A673 (cell line): ENCODE results near the gene SH3PXD2B. TPM values are rescaled to one million over a fixed set of nuclear protein-coding genes. Genes with fewer than 3 reads are reported as not detected.
"Not testable (repeated sequence)": the region's sequence is repeated elsewhere in the genome, so short reads cannot be mapped to it uniquely, and the experiment has no call there.

Experiments
- BruUV-seq: library from RNA; stranded (reverse); fragments of 400-500 nt; replicated peaks from 2 replicates; lab custom pipeline; 2021; lab: Mats Ljungman, UMichigan
- CTCF ChIA-PET: fragments of 300-600 bp; sonication (Branson Sonifier 250); formaldehyde crosslinking; loops from one replicate; lab custom pipeline; 2022; ENCODE audit warnings: antibody characterized with exemption; lab: Charles Lee
- POLR2A ChIA-PET: fragments of 300-600 bp; sonication (Branson Sonifier 250); formaldehyde crosslinking; loops from one replicate; lab custom pipeline; 2022; ENCODE audit warnings: antibody characterized with exemption; ENCODE audit not compliant: low non-redundant PET; lab: Charles Lee
- DNase-seq: peaks from one replicate; pipeline ENCODE4 v3.0.0-alpha.2; 2015; ENCODE audit warnings: low spot score
- H3K27ac ChIP-seq: fragments of 200-600 bp; sonication (generic); 2 replicates; pipeline ENCODE4 v1.5.1; 2016; ENCODE audit warnings: mixed run types, low read depth, mild to moderate bottlenecking, mixed read lengths, antibody characterized with exemption, low read length; ENCODE audit not compliant: poor library complexity, severe bottlenecking
- H3K27me3 ChIP-seq: fragments of 200-600 bp; sonication (generic); replicated peaks from 2 replicates; pipeline ENCODE4 v1.6.1; 2017; ENCODE audit warnings: mixed run types, low read depth, mild to moderate bottlenecking, mixed read lengths, antibody characterized with exemption, low read length; ENCODE audit not compliant: insufficient read depth, poor library complexity
- H3K36me3 ChIP-seq: fragments of 200-600 bp; sonication (generic); 2 replicates; pipeline ENCODE4 v1.6.1; 2016; ENCODE audit warnings: mixed run types, mild to moderate bottlenecking, mixed read lengths, antibody characterized with exemption, low read length; ENCODE audit not compliant: insufficient read depth, poor library complexity, severe bottlenecking
- H3K4me1 ChIP-seq: fragments of 200-600 bp; sonication (generic); 2 replicates; pipeline ENCODE4 v1.6.1; 2017; ENCODE audit warnings: mixed run types, mild to moderate bottlenecking, mixed read lengths, antibody characterized with exemption, low read length; ENCODE audit not compliant: insufficient read depth, poor library complexity, severe bottlenecking
- H3K4me3 ChIP-seq: fragments of 200-600 bp; sonication (generic); 2 replicates; pipeline ENCODE4 v1.5.1; 2016; ENCODE audit warnings: low read depth, mixed run types, mild to moderate bottlenecking, mixed read lengths, low read length; ENCODE audit not compliant: poor library complexity, severe bottlenecking
- H3K9me3 ChIP-seq: fragments of 200-600 bp; sonication (generic); 2 replicates; pipeline ENCODE4 v1.6.1; 2016; ENCODE audit warnings: mixed run types, low read depth, mild to moderate bottlenecking, mixed read lengths, antibody characterized with exemption, low read length; ENCODE audit not compliant: poor library complexity, severe bottlenecking
- CTCF ChIP-seq: fragments of 300-800, 200-600 bp; sonication (generic); conservative IDR thresholded peaks from 2 replicates; pipeline ENCODE4 v1.5.1; 2017; ENCODE audit warnings: low read depth, mild to moderate bottlenecking, antibody characterized with exemption, low read length, moderate library complexity, mixed read lengths
- EZH2 ChIP-seq: fragments of 200-600 bp; sonication (generic); IDR thresholded peaks from 2 replicates; pipeline ENCODE4 v1.6.1; 2017; ENCODE audit warnings: borderline replicate concordance, low read depth, mild to moderate bottlenecking, mixed read lengths, antibody characterized with exemption, low read length; ENCODE audit not compliant: poor library complexity, severe bottlenecking
- intact Hi-C: fragments of 100-400 bp; cut with micrococcal nuclease; formaldehyde crosslinking; loops from one replicate; pipeline ENCODE4 v1.10.0; 2022; ENCODE audit not compliant: unreplicated experiment
- total RNA-seq: library from RNA; stranded (reverse); gene quantifications from 2 replicates; pipeline ENCODE4 v1.2.3, GENCODE V29; 2021

Gene SH3PXD2B
- total RNA-seq, 1 experiment from 2014 or later = 28.1 TPM

- Histone ChIP-seq H3K27me3 (no peaks in the 10 kb centered on the region), H3K27ac (no peak overlapping the region), H3K9me3 (no peaks in the 10 kb centered on the region), H3K4me1 (no peaks in the 10 kb centered on the region), H3K36me3 (no peaks in the 10 kb centered on the region), H3K4me3 (no peak overlapping the region)
- intact Hi-C loops = no loop called here
- no TSS peak for BruUV-seq
- CTCF ChIA-PET = no interaction called here
- DNase-seq = no peak
- POLR2A ChIA-PET = no interaction called here
- TF ChIP-seq CTCF = no peak
Measured at GRCh38 chr5:172403189-172403796, 51.0 kb downstream of the SH3PXD2B start.

- ChIA-PET CTCF (no interaction called here), POLR2A (no interaction called here)
- Histone ChIP-seq H3K4me1 (no peaks in the 10 kb centered on the region), H3K27me3 (no peaks in the 10 kb centered on the region), H3K9me3 (no peaks in the 10 kb centered on the region), H3K4me3 (no peak overlapping the region), H3K36me3 (no peaks in the 10 kb centered on the region), H3K27ac (no peak overlapping the region)
- no peak for TF ChIP-seq EZH2
- TF ChIP-seq CTCF = no peak
- intact Hi-C loops = no loop called here
- BruUV-seq = no TSS peak
- no peak for DNase-seq
Measured at GRCh38 chr5:172402531-172403188, 51.7 kb downstream of the SH3PXD2B start.

GRCh38 chr5:172402031-172402430, 52.3 kb downstream of the SH3PXD2B start:
- BruUV-seq, DNase-seq, H3K4me3 ChIP-seq, intact Hi-C loops, H3K36me3 ChIP-seq, H3K27me3 ChIP-seq, CTCF ChIA-PET, H3K4me1 ChIP-seq, POLR2A ChIA-PET, H3K9me3 ChIP-seq, H3K27ac ChIP-seq: not testable (repeated sequence)

- no peaks in the 10 kb centered on the region for H3K4me1 ChIP-seq
- no peak for DNase-seq
- H3K36me3 ChIP-seq = no peaks in the 10 kb centered on the region
- no peak overlapping the region for H3K27ac ChIP-seq
- intact Hi-C loops = no loop called here
- TF ChIP-seq EZH2 (no peak), CTCF (no peak)
- BruUV-seq = no TSS peak
- H3K27me3 ChIP-seq = no peaks in the 10 kb centered on the region
- no peak overlapping the region for H3K4me3 ChIP-seq
- ChIA-PET POLR2A (no interaction called here), CTCF (no interaction called here)
- H3K9me3 ChIP-seq = no peaks in the 10 kb centered on the region
Measured at GRCh38 chr5:172399826-172400225, 54.5 kb downstream of the SH3PXD2B start.
